Mucosa of descending colon (tissue), 3 donors: ENCODE results near the gene LOXHD1. TPM values are rescaled to one million over a fixed set of nuclear protein-coding genes. Genes with fewer than 3 reads are reported as not detected.

Source experiments
- ATAC-seq: fragments of 200-7000 bp; cut with Tn5 transposase; one replicate; pipeline ENCODE4 v1.9.1; 2020; ENCODE audit warnings: mild to moderate bottlenecking, moderate library complexity
- DNase-seq, 3 donors: peaks; one replicate each; pipeline ENCODE4 v3.0.0-alpha.2; 2020
- H3K36me3 ChIP-seq: fragments of 200-600 bp; one replicate; pipeline ENCODE4 v1.8.0; 2021; ENCODE audit warnings: low read depth, mild to moderate bottlenecking
- H3K4me1 ChIP-seq: fragments of 200-600 bp; one replicate; pipeline ENCODE4 v1.8.0; 2021; ENCODE audit warnings: low read depth, mild to moderate bottlenecking
- H3K4me3 ChIP-seq: fragments of 200-600 bp; one replicate; pipeline ENCODE4 v1.8.0; 2021; ENCODE audit warnings: mild to moderate bottlenecking
- H3K9me3 ChIP-seq: fragments of 200-600 bp; one replicate; pipeline ENCODE4 v1.8.0; 2021; ENCODE audit warnings: mild to moderate bottlenecking
- CTCF ChIP-seq: fragments of 200-600 bp; IDR thresholded peaks from one replicate; pipeline ENCODE4 v1.8.0; 2022; ENCODE audit warnings: antibody characterized with exemption, mild to moderate bottlenecking
- intact Hi-C, 2 donors: fragments of 100-400 bp; cut with DNase I in 1 of 2; cut with micrococcal nuclease in 1 of 2; formaldehyde crosslinking; loops; one replicate each; pipeline versions ENCODE4 v1.11.0 to v1.11.1; 2022; cut with DNase I, micrococcal nuclease
- total RNA-seq, 3 donors: library from RNA; stranded (reverse); fragmentation: NEBNext Ultra II Directional in 2 of 3; extraction: Animal tissue kit (Norgen Biotek cat#: 25700) in 2 of 3; gene quantifications; one replicate each; pipeline versions ENCODE4 v1.2.1 to v1.2.4, GENCODE V29; 2021 to 2023
- donor health status: DM: no; HTN: no; CAD: no; lungs with moderate emphysema.
- donor health status: DM: no; HTN: no; CAD: no.
- donor health status: DM: no; HTN: yes; CAD: no.

LOXHD1 gene
- total RNA-seq, 3 donors from 2014 or later, result 0.06 TPM; not detected in 2

- no peaks in the 10 kb centered on the region for H3K9me3 ChIP-seq
- no peaks in the 10 kb centered on the region for H3K4me1 ChIP-seq
- H3K4me3 ChIP-seq, result no peak overlapping the region
- ATAC-seq (no peak), DNase-seq (no peak)
- no peaks in the 10 kb centered on the region for H3K36me3 ChIP-seq
- intact Hi-C loops, result no loop called here
- TF ChIP-seq CTCF, result no peak
Measured at GRCh38 chr18:46531482-46531881, 125.5 kb downstream of the LOXHD1 start.

GRCh38 chr18:46528037-46528436, 129.0 kb downstream of the LOXHD1 start:
- Histone ChIP-seq H3K9me3 (no peaks in the 10 kb centered on the region), H3K36me3 (no peaks in the 10 kb centered on the region), H3K4me1 (no peaks in the 10 kb centered on the region), H3K4me3 (no peak overlapping the region)
- intact Hi-C loops, result no loop called here
- TF ChIP-seq CTCF, result no peak
- DNase-seq (no peak), ATAC-seq (no peak)

GRCh38 chr18:46519870-46520269, 137.2 kb downstream of the LOXHD1 start:
- DNase-seq, result no peak
- no peaks in the 10 kb centered on the region for H3K36me3 ChIP-seq
- H3K4me3 ChIP-seq, result no peak overlapping the region
- TF ChIP-seq CTCF, result no peak
- no peaks in the 10 kb centered on the region for H3K9me3 ChIP-seq
- intact Hi-C loops, result no loop called here
- no peaks in the 10 kb centered on the region for H3K4me1 ChIP-seq
- ATAC-seq, result no peak

GRCh38 chr18:46518438-46518837, 138.6 kb downstream of the LOXHD1 start:
- H3K4me3 ChIP-seq, result no peak overlapping the region
- intact Hi-C loops, result no loop called here
- H3K9me3 ChIP-seq, result no peaks in the 10 kb centered on the region
- peak in 1 of 3 donors; percentile 3 for DNase-seq
- no peaks in the 10 kb centered on the region for H3K4me1 ChIP-seq
- TF ChIP-seq CTCF, result no peak
- ATAC-seq, result no peak
- H3K36me3 ChIP-seq, result no peaks in the 10 kb centered on the region

GRCh38 chr18:46516555-46516954, 140.5 kb downstream of the LOXHD1 start:
- intact Hi-C loops, result no loop called here
- Histone ChIP-seq H3K4me1 (no peaks in the 10 kb centered on the region), H3K4me3 (no peak overlapping the region), H3K9me3 (no peaks in the 10 kb centered on the region), H3K36me3 (no peaks in the 10 kb centered on the region)
- no peak for TF ChIP-seq CTCF
- no peak for DNase-seq
- no peak for ATAC-seq

- no peaks in the 10 kb centered on the region for H3K9me3 ChIP-seq
- ATAC-seq, result no peak
- no peaks in the 10 kb centered on the region for H3K36me3 ChIP-seq
- TF ChIP-seq CTCF, result no peak
- no peaks in the 10 kb centered on the region for H3K4me1 ChIP-seq
- DNase-seq, result no peak
- intact Hi-C loops, result no loop called here
- H3K4me3 ChIP-seq, result no peak overlapping the region
Measured at GRCh38 chr18:46510386-46510785, 146.6 kb downstream of the LOXHD1 start.
